Epithelial cell of esophagus (primary cell): ENCODE results near the gene KRTAP13-4.

Experiments used
- DNase-seq: peaks from one replicate; pipeline ENCODE4 v3.0.0; 2010; ENCODE audit warnings: low read depth
- H3K4me3 ChIP-seq: 2 replicates; pipeline ENCODE4 v1.5.1; 2011; ENCODE audit warnings: mild to moderate bottlenecking, low read length, control low read depth
- CTCF ChIP-seq: IDR thresholded peaks from 2 replicates; pipeline ENCODE4 v1.5.1; 2011; ENCODE audit warnings: low read depth, mild to moderate bottlenecking, low read length, control low read depth, inconsistent platforms; ENCODE audit not compliant: insufficient read depth; ENCODE audit errors: missing control alignments

Gene KRTAP13-4

GRCh38 chr21:30430170-30430655, at the start of gene KRTAP13-4:
Gene KRTAP13-4 (plus strand): TSS chr21:30430220. CDS start chr21:30430276, 56 bp downstream.
- no peak within 1 kb of the TSS for H3K4me3 ChIP-seq
- DNase-seq: no peak
- TF ChIP-seq CTCF: no peak

GRCh38 chr21:30382201-30382600, 47.8 kb upstream of the KRTAP13-4 start:
- DNase-seq: no peak
- H3K4me3 ChIP-seq: no peak overlapping the region
- no peak for TF ChIP-seq CTCF

GRCh38 chr21:30391492-30392025, 38.5 kb upstream of the KRTAP13-4 start:
- no peak for DNase-seq
- TF ChIP-seq CTCF: no peak

GRCh38 chr21:30395731-30396130, 34.3 kb upstream of the KRTAP13-4 start, which contains the start of gene KRTAP13-1:
Gene KRTAP13-1 (plus strand): TSS chr21:30396031. CDS start chr21:30396087, 56 bp downstream.
- no peak for DNase-seq
- no peak for TF ChIP-seq CTCF
- H3K4me3 ChIP-seq: no peak within 1 kb of the TSS

More at GRCh38 chr21:30391492-30392025, 38.5 kb upstream of the KRTAP13-4 start:
- no peak overlapping the region for H3K4me3 ChIP-seq

GRCh38 chr21:30408782-30409494, 21.1 kb upstream of the KRTAP13-4 start:
- H3K4me3 ChIP-seq: no peak overlapping the region
- DNase-seq: peak; percentile 94
- TF ChIP-seq CTCF: peak; percentile 76

GRCh38 chr21:30415993-30416392, 14.0 kb upstream of the KRTAP13-4 start:
- no peak for DNase-seq
- no peak for TF ChIP-seq CTCF
- H3K4me3 ChIP-seq: no peak overlapping the region
